LNCAP (cell line): Measurements from ENCODE around the gene MICAL2.

ENCODE experiments used
- CTCF ChIP-seq: fragments of 450-650 bp; IDR thresholded peaks from 2 replicates; pipeline ENCODE4 v1.5.1; 2017; ENCODE audit warnings: mild to moderate bottlenecking

Gene MICAL2

GRCh38 chr11:12090061-12090591 is 20.3 kb upstream of the MICAL2 start:
- TF ChIP-seq CTCF, result no peak

GRCh38 chr11:12090761-12091258 is 19.6 kb upstream of the MICAL2 start:
- no peak for TF ChIP-seq CTCF

GRCh38 chr11:12091956-12092558 is 18.3 kb upstream of the MICAL2 start:
- no peak for TF ChIP-seq CTCF

GRCh38 chr11:12092714-12093113 is 17.7 kb upstream of the MICAL2 start:
- no peak for TF ChIP-seq CTCF

GRCh38 chr11:12094872-12095800 is 15.3 kb upstream of the MICAL2 start:
- TF ChIP-seq CTCF, result no peak

GRCh38 chr11:12097219-12097618 is 13.2 kb upstream of the MICAL2 start:
- TF ChIP-seq CTCF, result no peak

- no peak for TF ChIP-seq CTCF
These were observed 11.8 kb upstream of the MICAL2 start for GRCh38 chr11:12098601-12099000.
